ENCODE results near the gene ZNF184.

GRCh38 chr6:27441001-27441400 is 31.9 kb downstream of the ZNF184 start:
- TF ChIP-seq EZH2phosphoT487 (IDR thresholded peaks at IDR 0.05; ENCODE audit: borderline replicate concordance, low read depth, low read length) (no peak), CTCF (conservative IDR thresholded peaks at IDR 0.05; ENCODE audit: low read length) (no peak)

All from OCI-LY7 (cell line).